Activated naive CD8-positive, alpha-beta T cell treated with anti-CD3 and anti-CD28 coated beads for 36 hours (primary cell): Measurements from ENCODE around the gene CCDC27. TPM values are rescaled to one million over a fixed set of nuclear protein-coding genes. Genes with fewer than 3 reads are reported as not detected.
"Not testable (repeated sequence)": the region's sequence is repeated elsewhere in the genome, so short reads cannot be mapped to it uniquely, and the experiment has no call there.

Source experiments
- DNase-seq: peaks from one replicate; pipeline ENCODE4 v3.0.0; 2021
- H3K27ac Mint-ChIP-seq: one replicate; pipeline ENCODE4 v1.8.0; 2022; ENCODE audit warnings: mild to moderate bottlenecking, moderate library complexity, mixed read lengths
- H3K27me3 Mint-ChIP-seq: one replicate; pipeline ENCODE4 v1.8.0; 2022; ENCODE audit warnings: mild to moderate bottlenecking, mixed read lengths
- H3K36me3 Mint-ChIP-seq: one replicate; pipeline ENCODE4 v1.8.0; 2021; ENCODE audit warnings: mild to moderate bottlenecking, mixed read lengths
- H3K4me1 Mint-ChIP-seq: one replicate; pipeline ENCODE4 v1.8.0; 2021; ENCODE audit warnings: mixed read lengths
- H3K4me3 Mint-ChIP-seq: one replicate; pipeline ENCODE4 v1.8.0; 2022; ENCODE audit warnings: mild to moderate bottlenecking, moderate library complexity, mixed read lengths
- H3K9me3 Mint-ChIP-seq: one replicate; pipeline ENCODE4 v1.8.0; 2022; ENCODE audit warnings: mixed read lengths
- total RNA-seq, 2 experiments: library from RNA; stranded (reverse); gene quantifications; one replicate each; pipeline ENCODE4 v1.2.3, GENCODE V29; 2021

The CCDC27 gene
- total RNA-seq, 2 experiments from 2014 or later, result not detected

DNA sequence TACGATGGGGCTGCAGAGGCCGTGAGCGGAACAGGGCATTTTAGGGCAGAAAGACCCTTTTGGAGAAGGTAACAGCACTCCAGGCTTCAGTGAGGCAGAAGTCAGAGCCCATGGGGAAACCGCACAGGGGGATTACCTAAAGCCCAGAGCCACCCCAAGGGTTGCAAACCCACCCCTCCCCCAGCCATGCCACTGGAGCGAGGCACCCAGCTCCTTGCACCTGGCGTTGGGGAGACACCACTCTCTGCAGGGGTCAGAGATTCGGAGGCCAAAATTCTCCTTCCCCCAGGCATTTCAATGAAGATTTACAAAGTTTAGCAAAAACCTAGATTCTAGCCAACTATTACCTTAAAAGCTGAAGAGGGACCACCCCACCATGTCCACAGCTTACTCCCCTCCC, 38.4 kb upstream of the CCDC27 start:
- Mint-ChIP-seq H3K4me1 (no peaks in the 10 kb centered on the region), H3K9me3 (no peaks in the 10 kb centered on the region), H3K4me3 (no peak overlapping the region), H3K27ac (no peak overlapping the region), H3K27me3 (peaks cover 11% of the 10 kb centered on the region), H3K36me3 (no peaks in the 10 kb centered on the region)
- no peak for DNase-seq

GRCh38 chr1:3714284-3714741, 37.9 kb upstream of the CCDC27 start:
- H3K4me1 Mint-ChIP-seq, result no peaks in the 10 kb centered on the region

DNA sequence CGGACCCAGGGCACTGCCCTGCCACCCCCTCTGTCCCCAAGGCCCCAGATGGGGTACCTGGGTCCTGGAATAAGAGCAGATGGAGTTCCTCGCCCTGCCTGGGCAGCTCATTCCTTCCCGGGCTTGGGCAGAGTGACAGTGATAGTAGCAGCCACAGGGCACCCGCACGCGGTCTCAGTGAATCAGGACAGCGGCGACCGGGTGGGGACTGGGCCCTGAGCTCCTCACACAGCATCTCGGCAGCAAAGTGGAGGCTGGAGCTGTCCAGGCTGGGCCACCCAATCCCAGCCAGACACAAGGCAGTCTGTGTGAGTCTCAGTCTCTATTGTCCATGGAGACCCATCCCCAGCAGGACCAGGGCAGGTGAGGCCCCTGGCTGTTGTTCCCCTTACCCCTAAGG, 37.4 kb upstream of the CCDC27 start:
- Mint-ChIP-seq H3K4me1 (no peaks in the 10 kb centered on the region), H3K27me3 (peaks cover 11% of the 10 kb centered on the region), H3K9me3 (no peaks in the 10 kb centered on the region), H3K4me3 (no peak overlapping the region), H3K27ac (no peak overlapping the region), H3K36me3 (no peaks in the 10 kb centered on the region)
- no peak for DNase-seq

More at GRCh38 chr1:3714284-3714741, 37.9 kb upstream of the CCDC27 start:
- no peaks in the 10 kb centered on the region for H3K36me3 Mint-ChIP-seq
- no peak for DNase-seq
- no peak overlapping the region for H3K27ac Mint-ChIP-seq
- H3K9me3 Mint-ChIP-seq, result no peaks in the 10 kb centered on the region
- H3K27me3 Mint-ChIP-seq, result peaks cover 11% of the 10 kb centered on the region
- H3K4me3 Mint-ChIP-seq, result no peak overlapping the region

GRCh38 chr1:3716351-3716750, 35.9 kb upstream of the CCDC27 start:
- Mint-ChIP-seq H3K27ac (no peak overlapping the region), H3K4me3 (no peak overlapping the region), H3K27me3 (peaks cover 6% of the 10 kb centered on the region), H3K9me3 (no peaks in the 10 kb centered on the region), H3K4me1 (no peaks in the 10 kb centered on the region), H3K36me3 (no peaks in the 10 kb centered on the region)
- DNase-seq, result no peak

DNA sequence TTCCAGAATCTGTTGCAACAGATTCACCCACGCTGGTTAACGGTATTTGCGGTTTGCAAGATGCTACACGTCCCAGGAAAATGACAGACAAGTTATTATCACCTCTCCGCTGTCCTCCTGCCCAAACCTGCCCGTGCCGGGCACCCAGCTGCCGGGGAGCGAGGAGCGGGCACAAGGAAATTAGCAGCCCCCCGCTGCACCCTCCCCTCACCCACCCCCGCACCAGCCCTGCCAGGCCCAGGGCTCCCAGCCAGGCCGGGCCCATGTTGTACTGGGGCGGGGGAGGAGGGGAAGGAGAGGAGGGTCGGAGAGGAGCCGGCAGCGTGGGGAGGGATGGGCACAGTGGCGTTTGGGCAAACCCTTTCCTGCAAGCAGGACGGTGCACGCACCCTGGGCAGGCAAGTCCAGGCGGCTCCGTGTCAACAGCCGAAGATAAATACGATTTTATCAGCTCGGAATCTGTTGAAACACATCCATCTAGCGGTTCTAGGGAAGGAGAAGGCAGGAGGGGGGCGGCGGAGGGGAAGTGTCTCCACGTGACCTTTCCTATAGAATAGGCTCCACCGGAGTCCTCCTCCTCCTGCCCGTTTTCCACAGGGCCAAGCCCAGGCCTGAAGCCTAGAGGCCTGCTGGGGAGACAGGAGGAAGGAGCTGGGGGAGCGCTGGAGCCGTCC, 35.1 kb upstream of the CCDC27 start:
- Mint-ChIP-seq H3K4me1 (no peaks in the 10 kb centered on the region), H3K27ac (no peak overlapping the region), H3K36me3 (no peaks in the 10 kb centered on the region), H3K4me3 (no peak overlapping the region), H3K27me3 (peaks cover 2% of the 10 kb centered on the region), H3K9me3 (no peaks in the 10 kb centered on the region)
- no peak for DNase-seq

DNA sequence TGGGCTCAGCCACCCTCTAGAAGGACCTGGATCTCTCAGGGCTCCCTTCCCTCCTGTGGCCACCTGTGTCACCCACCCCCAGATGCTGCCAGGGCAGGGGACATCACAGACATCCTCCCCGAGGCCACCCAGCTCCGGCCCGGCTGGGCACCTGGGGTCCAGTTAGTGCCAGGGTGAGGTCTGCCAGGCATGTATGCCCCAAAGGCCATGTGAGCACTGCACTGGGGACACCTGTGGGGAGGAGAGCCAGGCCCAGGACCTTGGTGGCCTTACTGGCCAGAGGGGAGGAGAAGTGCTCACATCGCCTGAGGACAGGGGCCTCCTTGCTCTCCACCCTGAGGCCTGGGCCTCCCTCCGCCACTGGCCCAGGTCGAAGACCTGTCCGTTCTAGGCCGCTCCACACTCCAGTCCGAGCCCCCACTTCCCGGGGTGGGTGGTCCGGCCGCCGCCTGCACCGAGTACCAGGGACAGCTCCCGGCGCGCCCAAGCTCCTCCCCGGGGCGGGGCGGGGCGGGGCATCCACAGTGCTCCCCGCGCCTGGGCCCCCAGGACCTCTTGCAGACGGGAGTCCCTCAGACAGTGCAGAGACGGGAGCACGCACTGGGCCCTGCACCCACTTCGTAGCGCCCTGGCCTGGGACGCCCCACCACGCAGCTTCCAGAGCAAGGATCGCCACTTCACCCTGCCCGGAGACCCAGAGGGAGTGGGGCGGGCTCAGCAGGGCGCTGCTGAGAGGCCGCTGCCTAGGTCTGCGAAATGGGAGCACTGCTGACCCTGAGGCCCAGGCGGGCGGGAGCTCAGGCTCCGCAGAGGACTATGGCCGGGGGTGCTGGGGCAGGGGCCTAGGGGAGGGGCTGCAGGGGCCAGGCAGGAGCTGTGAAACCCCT, 34.3 kb upstream of the CCDC27 start:
- Mint-ChIP-seq H3K4me1 (no peaks in the 10 kb centered on the region), H3K36me3 (no peaks in the 10 kb centered on the region), H3K27me3 (no peaks in the 10 kb centered on the region), H3K4me3 (no peak overlapping the region), H3K9me3 (no peaks in the 10 kb centered on the region), H3K27ac (no peak overlapping the region)
- DNase-seq, result peak; percentile 46

DNA sequence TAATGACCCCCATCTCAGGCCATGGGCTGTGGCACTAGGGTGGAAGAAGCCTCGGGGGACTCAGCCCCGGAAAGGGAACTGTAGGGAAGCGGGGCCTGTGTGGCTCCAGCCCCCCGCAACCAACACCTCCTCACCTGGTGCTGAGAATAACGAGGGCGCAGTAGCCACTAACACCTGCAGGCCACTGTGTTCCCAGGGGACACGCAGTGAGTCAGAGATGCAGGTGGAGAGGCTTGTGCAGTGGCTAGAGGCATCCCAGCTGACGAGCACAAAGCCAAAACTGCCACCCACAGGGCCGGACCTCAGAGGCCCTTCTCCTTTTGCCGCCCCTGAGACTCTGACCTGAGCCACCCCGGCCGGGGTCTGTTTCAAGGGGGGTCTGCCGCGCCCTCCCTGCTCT, 33.5 kb upstream of the CCDC27 start:
- H3K27me3 Mint-ChIP-seq, result no peaks in the 10 kb centered on the region
- no peak overlapping the region for H3K27ac Mint-ChIP-seq
- no peak overlapping the region for H3K4me3 Mint-ChIP-seq

GRCh38 chr1:3721955-3722465, 30.2 kb upstream of the CCDC27 start:
- DNase-seq, result no peak
- peaks cover 13% of the 10 kb centered on the region for H3K27me3 Mint-ChIP-seq
- no peak overlapping the region for H3K27ac Mint-ChIP-seq
- H3K36me3 Mint-ChIP-seq, result no peaks in the 10 kb centered on the region
- H3K4me3 Mint-ChIP-seq, result no peak overlapping the region
- no peaks in the 10 kb centered on the region for H3K9me3 Mint-ChIP-seq
- no peaks in the 10 kb centered on the region for H3K4me1 Mint-ChIP-seq

More for the DNA sequence above, 33.5 kb upstream of the CCDC27 start:
- DNase-seq, result no peak
- no peaks in the 10 kb centered on the region for H3K9me3 Mint-ChIP-seq
- no peaks in the 10 kb centered on the region for H3K36me3 Mint-ChIP-seq
- no peaks in the 10 kb centered on the region for H3K4me1 Mint-ChIP-seq

- Mint-ChIP-seq H3K36me3 (no peaks in the 10 kb centered on the region), H3K9me3 (no peaks in the 10 kb centered on the region), H3K4me1 (no peaks in the 10 kb centered on the region), H3K27me3 (peaks cover 17% of the 10 kb centered on the region), H3K4me3 (no peak overlapping the region), H3K27ac (no peak overlapping the region)
- DNase-seq, result no peak
Measured at GRCh38 chr1:3722846-3723245, 29.4 kb upstream of the CCDC27 start.

- H3K9me3 Mint-ChIP-seq, H3K27ac Mint-ChIP-seq, H3K36me3 Mint-ChIP-seq, H3K4me1 Mint-ChIP-seq, H3K4me3 Mint-ChIP-seq: not testable (repeated sequence)
- DNase-seq, result peak; percentile 74
- H3K27me3 Mint-ChIP-seq, result peaks cover 17% of the 10 kb centered on the region
Measured at GRCh38 chr1:3724416-3725030, 27.7 kb upstream of the CCDC27 start.

GRCh38 chr1:3725366-3725765, 26.9 kb upstream of the CCDC27 start:
- no peak overlapping the region for H3K27ac Mint-ChIP-seq
- no peaks in the 10 kb centered on the region for H3K36me3 Mint-ChIP-seq
- no peak for DNase-seq
- H3K4me1 Mint-ChIP-seq, result no peaks in the 10 kb centered on the region
- no peaks in the 10 kb centered on the region for H3K9me3 Mint-ChIP-seq
- H3K4me3 Mint-ChIP-seq, result no peak overlapping the region
- peaks cover 17% of the 10 kb centered on the region for H3K27me3 Mint-ChIP-seq

GRCh38 chr1:3727042-3727824, 25.0 kb upstream of the CCDC27 start:
- DNase-seq, result peak; percentile 34
- Mint-ChIP-seq H3K27ac (no peak overlapping the region), H3K27me3 (peaks cover 17% of the 10 kb centered on the region), H3K36me3 (no peaks in the 10 kb centered on the region), H3K4me3 (no peak overlapping the region), H3K9me3 (no peaks in the 10 kb centered on the region), H3K4me1 (no peaks in the 10 kb centered on the region)

- Mint-ChIP-seq H3K27ac (no peak overlapping the region), H3K36me3 (no peaks in the 10 kb centered on the region), H3K9me3 (no peaks in the 10 kb centered on the region), H3K4me3 (no peak overlapping the region), H3K4me1 (no peaks in the 10 kb centered on the region), H3K27me3 (peaks cover 17% of the 10 kb centered on the region)
- no peak for DNase-seq
Measured at GRCh38 chr1:3727825-3728776, 24.1 kb upstream of the CCDC27 start.
